Naive thymus-derived CD4-positive, alpha-beta T cell (primary cell): ENCODE measurements around the gene FAM228B. TPM values are rescaled to one million over a fixed set of nuclear protein-coding genes. Genes with fewer than 3 reads are reported as not detected.
"Not testable (repeated sequence)": the region's sequence is repeated elsewhere in the genome, so short reads cannot be mapped to it uniquely, and the experiment has no call there.

Experiments used
- ATAC-seq: fragments of 150-1000 bp; cut with Tn5 transposase; 2 replicates; pipeline ENCODE4 v1.10.0; 2021; ENCODE audit warnings: mild to moderate bottlenecking, moderate library complexity
- CTCF ChIA-PET: fragments of 350-600 bp; sonication (Branson Sonifier 250); formaldehyde crosslinking; loops from one replicate; lab custom pipeline; 2021; ENCODE audit warnings: antibody characterized with exemption; lab: Charles Lee
- POLR2A ChIA-PET: fragments of 350-600 bp; sonication (Branson Sonifier 250); formaldehyde crosslinking; loops from one replicate; lab custom pipeline; 2021; ENCODE audit warnings: antibody characterized with exemption, inconsistent platforms; lab: Charles Lee
- DNase-seq, 9 donors: peaks; one replicate each; pipeline versions ENCODE4 v3.0.0 to v3.0.0-alpha.2; 2020 to 2022; ENCODE audit warnings: mixed read lengths in 1 of 9
- H3K27ac ChIP-seq: one replicate; pipeline ENCODE4 v1.7.0; 2013; ENCODE audit warnings: mild to moderate bottlenecking, low read depth, low read length, moderate library complexity
- H3K27me3 ChIP-seq, 2 donors: one replicate each; pipeline ENCODE4 v1.7.0; 2013; ENCODE audit warnings: low read length in 2 of 2, mild to moderate bottlenecking in 2 of 2, moderate library complexity in 2 of 2; ENCODE audit not compliant: control insufficient read depth in 2 of 2, insufficient read depth in 2 of 2
- H3K36me3 ChIP-seq, 3 experiments: 1 replicate in 2 of 3; 2 replicates in 1 of 3; pipeline ENCODE4 v1.7.0; 2013; ENCODE audit warnings: low read length in 3 of 3, mild to moderate bottlenecking in 3 of 3, moderate library complexity in 1 of 3; ENCODE audit not compliant: insufficient read depth in 3 of 3, control insufficient read depth in 2 of 3
- H3K4me1 ChIP-seq, 2 donors: one replicate each; pipeline ENCODE4 v1.7.0; 2013; ENCODE audit warnings: low read length in 2 of 2, mild to moderate bottlenecking in 2 of 2, moderate library complexity in 1 of 2; ENCODE audit not compliant: control insufficient read depth in 2 of 2, insufficient read depth in 2 of 2
- H3K4me3 ChIP-seq: 2 replicates; pipeline ENCODE4 v1.7.0; 2013; ENCODE audit warnings: mild to moderate bottlenecking, low read length
- H3K9me3 ChIP-seq, 3 experiments: 1 replicate in 2 of 3; 2 replicates in 1 of 3; pipeline ENCODE4 v1.7.0; 2013; ENCODE audit warnings: low read length in 3 of 3; ENCODE audit not compliant: control insufficient read depth in 2 of 3
- H3K27ac Mint-ChIP-seq, 9 donors: one replicate each; pipeline ENCODE4 v1.8.0; 2020 to 2022; ENCODE audit warnings: mixed read lengths in 9 of 9, mild to moderate bottlenecking in 8 of 9, moderate library complexity in 5 of 9, inconsistent platforms in 2 of 9
- H3K27me3 Mint-ChIP-seq, 5 donors: one replicate each; pipeline ENCODE4 v1.8.0; 2021 to 2022; ENCODE audit warnings: mixed read lengths in 5 of 5, mild to moderate bottlenecking in 1 of 5
- H3K36me3 Mint-ChIP-seq, 5 donors: one replicate each; pipeline ENCODE4 v1.8.0; 2020 to 2022; ENCODE audit warnings: mixed read lengths in 5 of 5, mild to moderate bottlenecking in 3 of 5, inconsistent platforms in 1 of 5
- H3K4me1 Mint-ChIP-seq, 7 donors: one replicate each; pipeline ENCODE4 v1.8.0; 2020 to 2022; ENCODE audit warnings: mixed read lengths in 7 of 7, mild to moderate bottlenecking in 3 of 7, inconsistent platforms in 1 of 7
- H3K4me3 Mint-ChIP-seq, 10 donors: one replicate each; pipeline ENCODE4 v1.8.0; 2020 to 2022; ENCODE audit warnings: mild to moderate bottlenecking in 10 of 10, mixed read lengths in 10 of 10, moderate library complexity in 6 of 10, inconsistent platforms in 2 of 10
- H3K9me3 Mint-ChIP-seq, 11 donors: one replicate each; pipeline ENCODE4 v1.8.0; 2020 to 2022; ENCODE audit warnings: mixed read lengths in 11 of 11, mild to moderate bottlenecking in 4 of 11, inconsistent platforms in 1 of 11, moderate library complexity in 1 of 11
- intact Hi-C, 2 donors: fragments of 100-400 bp; cut with micrococcal nuclease; formaldehyde crosslinking; loops; one replicate each; pipeline ENCODE4 v1.15.1; 2023
- polyA plus RNA-seq, 2 donors: library from polyadenylated mRNA; unstranded; fragments of 300-500 nt; fragmentation: Illumina TruSeq; gene quantifications; one replicate each; pipeline ENCODE4 v1.2.3, GENCODE V29; 2021
- total RNA-seq, 6 experiments: library from RNA in 5 of 6; stranded (reverse) in 5 of 6; gene quantifications; 1 replicate in 5 of 6; 2 replicates in 1 of 6; pipeline ENCODE4 v1.2.3 and lab custom pipeline; 2021 to 2026

The FAM228B gene
- total and polyA plus RNA-seq, 7 experiments from 2014 or later, result 5.2 to 27.5 (median 19.1) TPM

- Mint-ChIP-seq H3K4me3 (peak within 1 kb of the TSS; percentile 81 to 93 (median 88)), H3K36me3 (peaks cover 0 to 23% (median 7%) of the 10 kb centered on the region in 5 donors), H3K27me3 (no peaks in the 10 kb centered on the region), H3K27ac (peak within 1 kb of the TSS in 8 of 9 donors; percentile 49 to 83 (median 65)), H3K9me3 (no peaks in the 10 kb centered on the region), H3K4me1 (peaks cover 10 to 21% (median 17%) of the 10 kb centered on the region in 7 donors)
- Histone ChIP-seq H3K27me3 (no peaks in the 10 kb centered on the region), H3K4me1 (peaks cover 5 to 8% of the 10 kb centered on the region in 2 donors), H3K4me3 (peak within 1 kb of the TSS; percentile 61), H3K9me3 (no peaks in the 10 kb centered on the region), H3K27ac (peak within 1 kb of the TSS; percentile 28), H3K36me3 (no peaks in the 10 kb centered on the region)
- CTCF ChIA-PET, result interaction anchor here (0.6 to 3.3 kb wide), 12 partner anchors 8 to 261 kb away, joined by 3 to 59 read pairs (median 4); partner anchors contain the start of genes ATAD2B and SF3B6
- intact Hi-C loops, result loop anchor here (1.0 to 2.0 kb wide), 8 partner anchors 8 to 298 kb away; partner anchors contain the start of genes ATAD2B (in 2 of the 2), SF3B6 (in 2 of the 2) and WDCP (in 2 of the 2)
- DNase-seq (peak; percentile 59 to 93 (median 80)), ATAC-seq (peak; percentile 96)
- POLR2A ChIA-PET, result interaction anchor here (1.6 to 1.7 kb wide), 2 partner anchors 158 to 159 kb away, joined by 5 read pairs; partner anchors contain the start of gene ATAD2B
Observed at GRCh38 chr2:24084386-24085199, 38.7 kb upstream of the FAM228B start, which contains the start of gene TP53I3. TP53I3 (minus strand) TSS chr2:24084834; CDS start chr2:24084326, 508 bp downstream.

DNA sequence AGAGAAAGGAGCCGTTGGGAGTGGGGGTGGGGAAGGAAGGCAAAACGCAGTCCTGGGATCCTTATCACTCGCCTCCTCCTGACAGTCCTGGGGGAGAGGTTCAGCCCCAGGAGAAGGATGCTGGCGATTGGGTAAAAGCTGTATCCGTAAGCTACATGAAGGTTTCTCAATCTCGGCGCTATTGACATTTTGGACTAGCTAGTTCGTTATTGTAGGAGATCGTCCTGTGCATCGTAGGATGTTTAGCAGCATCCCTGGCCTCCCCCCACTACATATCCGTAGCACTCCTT lies 38.1 kb upstream of the FAM228B start:
- DNase-seq, result no peak
- no peak overlapping the region for H3K27ac ChIP-seq
- Mint-ChIP-seq H3K27ac (peak overlapping the region in 2 of 9 donors; percentile 9 to 25), H3K4me1 (peaks cover 10 to 21% (median 17%) of the 10 kb centered on the region in 7 donors), H3K4me3 (peak overlapping the region; percentile 81 to 93 (median 88)), H3K36me3 (peaks cover 0 to 21% (median 7%) of the 10 kb centered on the region in 5 donors), H3K27me3 (no peaks in the 10 kb centered on the region), H3K9me3 (no peaks in the 10 kb centered on the region)
- no peaks in the 10 kb centered on the region for H3K36me3 ChIP-seq
- peaks cover 5 to 8% of the 10 kb centered on the region in 2 donors for H3K4me1 ChIP-seq
- no peak overlapping the region for H3K4me3 ChIP-seq
- no peaks in the 10 kb centered on the region for H3K27me3 ChIP-seq
- intact Hi-C loops, result loop anchor here (2.0 kb wide), 2 partner anchors 38 to 158 kb away; partner anchors contain the start of genes WDCP (in 2 of the 2) and ATAD2B (in 1 of the 2)
- ChIA-PET POLR2A (interaction anchor here (1.7 kb wide), 1 partner anchor 159 kb away, joined by 5 read pairs; no protein-coding TSS in a partner anchor), CTCF (interaction anchor here (0.8 to 3.3 kb wide), 7 partner anchors 9 to 262 kb away, joined by 3 to 59 read pairs (median 3); partner anchors contain the start of gene SF3B6)
- H3K9me3 ChIP-seq, result no peaks in the 10 kb centered on the region
- ATAC-seq, result no peak

- no peaks in the 10 kb centered on the region for H3K9me3 Mint-ChIP-seq
- ChIA-PET CTCF (no interaction called here), POLR2A (no interaction called here)
- peak overlapping the region in 1 of 10 donors; percentile 38 for H3K4me3 Mint-ChIP-seq
- no peak overlapping the region for H3K27ac Mint-ChIP-seq
- Histone ChIP-seq H3K36me3 (no peaks in the 10 kb centered on the region), H3K9me3 (no peaks in the 10 kb centered on the region), H3K27me3 (no peaks in the 10 kb centered on the region), H3K4me1 (peaks cover 5 to 8% of the 10 kb centered on the region in 2 donors), H3K4me3 (no peak overlapping the region), H3K27ac (no peak overlapping the region)
- peaks cover 0 to 19% (median 7%) of the 10 kb centered on the region in 5 donors for H3K36me3 Mint-ChIP-seq
- peaks cover 10 to 21% (median 17%) of the 10 kb centered on the region in 7 donors for H3K4me1 Mint-ChIP-seq
- ATAC-seq (no peak), DNase-seq (no peak)
- intact Hi-C loops, result no loop called here
- H3K27me3 Mint-ChIP-seq, result no peaks in the 10 kb centered on the region
Observed at GRCh38 chr2:24086241-24086640, 37.0 kb upstream of the FAM228B start.

DNA sequence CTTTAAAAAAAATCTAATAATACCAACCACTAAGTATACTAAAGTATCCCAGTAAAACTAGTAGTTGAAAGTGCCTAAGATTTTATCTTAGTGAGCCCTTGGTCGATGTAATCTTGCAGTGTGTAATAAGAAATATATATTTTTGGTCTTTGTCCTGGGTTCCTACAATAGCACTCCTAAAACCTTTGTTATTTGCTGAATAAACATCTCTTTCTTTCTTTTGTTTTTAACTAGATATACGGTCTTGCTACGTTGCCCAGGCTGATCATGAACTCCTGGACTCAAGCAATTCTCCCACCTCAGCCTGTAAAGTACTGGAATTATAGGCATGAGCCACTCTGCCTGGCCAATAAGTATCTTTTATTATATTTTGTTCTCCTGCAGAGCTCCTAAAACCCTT lies 36.2 kb upstream of the FAM228B start:
- ATAC-seq (no peak), DNase-seq (no peak)
- H3K9me3 ChIP-seq, result no peaks in the 10 kb centered on the region
- ChIA-PET CTCF (no interaction called here), POLR2A (interaction anchor here (1.1 kb wide), 1 partner anchor 10 kb away, joined by 3 read pairs; the partner anchor contains the start of gene SF3B6)
- Mint-ChIP-seq H3K27me3 (no peaks in the 10 kb centered on the region), H3K4me1 (peaks cover 10 to 21% (median 17%) of the 10 kb centered on the region in 7 donors), H3K27ac (no peak overlapping the region), H3K36me3 (peaks cover 0 to 22% (median 4%) of the 10 kb centered on the region in 5 donors), H3K4me3 (no peak overlapping the region), H3K9me3 (no peaks in the 10 kb centered on the region)
- no peak overlapping the region for H3K4me3 ChIP-seq
- H3K27ac ChIP-seq, result no peak overlapping the region
- no peaks in the 10 kb centered on the region for H3K27me3 ChIP-seq
- intact Hi-C loops, result no loop called here
- no peaks in the 10 kb centered on the region for H3K36me3 ChIP-seq
- H3K4me1 ChIP-seq, result peaks cover 5 to 8% of the 10 kb centered on the region in 2 donors

DNA sequence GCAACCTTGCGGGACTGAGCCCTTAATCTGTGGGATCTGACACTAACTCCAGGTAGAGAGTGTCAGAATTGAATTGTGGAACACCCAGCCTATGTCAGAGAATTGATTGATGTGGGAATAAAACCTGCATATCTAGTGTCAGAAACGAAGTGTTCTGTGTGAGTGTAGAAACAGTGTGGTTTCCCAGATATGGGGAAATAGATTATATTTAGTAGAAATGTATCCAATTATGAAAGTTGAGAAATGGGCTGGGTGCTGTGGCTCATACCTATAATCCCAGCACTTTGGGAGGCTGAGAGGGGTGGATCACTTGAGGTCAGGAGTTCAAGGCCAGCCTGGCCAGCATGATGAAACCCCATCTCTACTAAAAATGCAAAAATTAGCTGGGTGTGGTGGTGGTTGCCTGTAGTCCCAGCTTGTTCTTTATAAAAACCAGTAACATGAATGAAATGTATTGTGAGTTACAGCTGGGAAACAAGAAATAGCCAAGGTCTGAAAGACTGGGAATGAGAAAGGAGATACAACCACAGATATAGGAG lies 34.4 kb upstream of the FAM228B start:
- intact Hi-C loops, result no loop called here
- DNase-seq (no peak), ATAC-seq (no peak)
- H3K4me3 Mint-ChIP-seq, result no peak overlapping the region
- Histone ChIP-seq H3K36me3 (no peaks in the 10 kb centered on the region), H3K4me3 (no peak overlapping the region), H3K4me1 (peaks cover 5% of the 10 kb centered on the region in 2 donors), H3K9me3 (no peaks in the 10 kb centered on the region), H3K27ac (no peak overlapping the region), H3K27me3 (no peaks in the 10 kb centered on the region)
- H3K27ac Mint-ChIP-seq, result no peak overlapping the region
- peaks cover 0 to 2% (median 0%) of the 10 kb centered on the region in 11 donors for H3K9me3 Mint-ChIP-seq
- H3K4me1 Mint-ChIP-seq, result peaks cover 10 to 13% (median 13%) of the 10 kb centered on the region in 7 donors
- ChIA-PET CTCF (no interaction called here), POLR2A (no interaction called here)
- peaks cover 3 to 23% (median 6%) of the 10 kb centered on the region in 5 donors for H3K36me3 Mint-ChIP-seq
- H3K27me3 Mint-ChIP-seq, result no peaks in the 10 kb centered on the region

GRCh38 chr2:24093270-24093669 lies 30.0 kb upstream of the FAM228B start:
- POLR2A ChIA-PET, H3K27ac Mint-ChIP-seq: not testable (repeated sequence)

More at GRCh38 chr2:24093270-24093669, 30.0 kb upstream of the FAM228B start:
- H3K27ac ChIP-seq, CTCF ChIA-PET, H3K9me3 Mint-ChIP-seq, H3K27me3 Mint-ChIP-seq, H3K4me1 Mint-ChIP-seq, H3K9me3 ChIP-seq, H3K4me1 ChIP-seq, ATAC-seq, H3K27me3 ChIP-seq, H3K4me3 ChIP-seq, H3K36me3 ChIP-seq, DNase-seq, H3K4me3 Mint-ChIP-seq, intact Hi-C loops: not testable (repeated sequence)
- peaks cover 9 to 49% (median 19%) of the 10 kb centered on the region in 5 donors for H3K36me3 Mint-ChIP-seq
